SH-SY5Y (cell line): ENCODE results near the gene L2HGDH.

Experiments used
- GATA2 ChIP-seq: IDR thresholded peaks from 2 replicates; pipeline ENCODE4 v1.6.1; 2011; ENCODE audit warnings: mild to moderate bottlenecking, low read depth, low read length
- GATA3 ChIP-seq: IDR thresholded peaks from 2 replicates; pipeline ENCODE4 v1.6.1; 2011; ENCODE audit warnings: low read depth, mild to moderate bottlenecking, low read length, moderate library complexity

L2HGDH gene

DNA sequence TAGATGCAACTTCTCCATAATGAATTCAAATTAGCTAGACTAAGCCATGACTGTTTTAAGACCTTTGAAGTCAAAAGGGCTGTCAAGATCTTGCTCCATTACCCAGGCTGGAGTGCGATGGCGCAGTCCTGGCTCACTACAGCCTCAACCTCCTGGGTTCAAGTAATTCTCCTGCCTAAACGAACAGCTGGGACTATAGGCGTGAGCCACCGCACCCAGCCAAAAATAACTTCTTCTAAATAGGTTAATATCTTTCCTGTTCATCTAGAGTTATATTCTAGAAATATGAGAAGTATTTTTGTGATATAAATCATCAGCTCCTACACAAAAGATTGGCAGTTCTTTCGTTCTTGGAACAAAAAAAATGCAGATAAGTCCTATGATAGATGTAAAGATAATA lies 41.1 kb downstream of the L2HGDH start:
- TF ChIP-seq GATA2 (no peak), GATA3 (no peak)

- TF ChIP-seq GATA2 (no peak), GATA3 (no peak)
These were observed 47.0 kb downstream of the L2HGDH start for GRCh38 chr14:50265029-50265428.

GRCh38 chr14:50263321-50263720 lies 48.7 kb downstream of the L2HGDH start:
- TF ChIP-seq GATA3 (no peak), GATA2 (no peak)

- TF ChIP-seq GATA2: no peak
- no peak for TF ChIP-seq GATA3
These were observed 49.2 kb downstream of the L2HGDH start for GRCh38 chr14:50262865-50263264.

DNA sequence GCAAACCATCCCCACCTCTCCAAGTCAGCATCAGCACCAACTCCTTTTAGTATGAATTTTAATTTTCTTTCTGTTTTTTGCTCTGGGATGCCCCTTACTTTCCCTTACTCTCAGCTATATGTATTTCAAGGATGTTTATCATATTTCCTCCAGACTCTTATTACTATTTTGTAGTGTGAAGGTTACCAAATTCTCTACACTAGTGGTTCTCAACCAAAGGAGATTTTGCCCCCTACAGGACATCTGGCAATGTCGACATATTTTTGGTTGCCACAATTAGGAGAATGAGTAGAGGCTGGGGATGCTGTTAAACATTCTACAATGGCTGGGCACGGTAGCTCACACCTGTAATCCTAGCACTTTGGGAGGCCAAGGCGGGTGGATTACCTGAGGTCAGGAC lies 51.5 kb downstream of the L2HGDH start:
- TF ChIP-seq GATA2: no peak
- TF ChIP-seq GATA3: no peak

DNA sequence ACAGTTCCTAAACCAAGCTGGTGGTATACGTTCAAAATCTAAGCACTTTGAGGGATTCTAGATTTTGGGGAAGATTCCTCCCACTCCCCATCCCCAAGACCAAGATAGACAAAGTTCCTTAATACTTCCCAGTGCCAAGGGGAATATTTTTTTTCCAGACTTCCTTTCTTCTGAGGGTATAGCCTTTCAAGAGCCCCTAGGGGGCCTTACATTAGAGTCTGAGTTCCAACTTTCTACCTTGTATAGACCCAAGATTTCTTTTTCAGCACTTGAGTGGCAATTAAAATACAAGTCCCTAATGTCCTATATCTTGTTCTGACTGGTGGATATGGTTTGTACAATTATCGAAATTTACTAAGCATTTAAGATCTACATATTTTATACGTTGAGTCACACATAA lies 52.0 kb downstream of the L2HGDH start:
- TF ChIP-seq GATA2 (no peak), GATA3 (no peak)

GRCh38 chr14:50257732-50258131 lies 54.3 kb downstream of the L2HGDH start:
- TF ChIP-seq GATA3: no peak
- no peak for TF ChIP-seq GATA2

GRCh38 chr14:50254248-50254647 lies 57.8 kb downstream of the L2HGDH start:
- TF ChIP-seq GATA3: no peak
- TF ChIP-seq GATA2: no peak

DNA sequence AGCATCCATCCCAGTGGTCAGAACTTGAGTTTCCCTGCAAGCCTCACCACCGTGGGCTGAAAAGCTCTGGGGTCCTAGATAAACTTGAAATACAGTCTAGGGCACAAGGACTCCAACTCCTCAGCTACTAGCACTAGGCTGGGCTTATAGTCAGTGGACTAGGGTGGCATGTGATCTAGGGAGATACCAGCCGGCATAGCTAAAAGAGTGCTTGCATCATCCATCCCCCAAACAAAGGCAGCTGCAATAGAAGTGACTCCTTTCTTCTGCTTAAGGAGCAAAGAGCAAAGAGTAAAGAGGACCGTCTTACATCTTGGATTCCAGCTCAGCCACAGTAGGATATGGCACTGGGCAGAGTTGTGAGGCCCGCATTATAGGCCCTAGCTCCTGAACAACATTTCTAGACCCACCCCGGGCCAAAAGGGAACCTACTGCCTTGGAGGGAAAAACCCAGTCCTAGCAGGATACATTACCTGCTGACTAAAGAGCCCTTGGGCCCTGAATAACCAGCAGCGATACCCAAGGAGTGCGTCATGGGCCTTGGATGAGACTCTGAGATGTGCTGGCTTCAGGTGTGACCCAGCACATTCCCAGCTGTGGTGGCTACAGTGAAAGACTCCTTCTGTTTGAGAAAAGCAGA lies 62.8 kb downstream of the L2HGDH start:
- TF ChIP-seq GATA3: no peak
- no peak for TF ChIP-seq GATA2

GRCh38 chr14:50247245-50247644 lies 64.8 kb downstream of the L2HGDH start:
- TF ChIP-seq GATA2 (no peak), GATA3 (no peak)

GRCh38 chr14:50242566-50243310 lies 69.3 kb downstream of the L2HGDH start:
- TF ChIP-seq GATA2 (no peak), GATA3 (no peak)

- TF ChIP-seq GATA2 (no peak), GATA3 (no peak)
These were observed 69.9 kb downstream of the L2HGDH start for GRCh38 chr14:50242096-50242495.

DNA sequence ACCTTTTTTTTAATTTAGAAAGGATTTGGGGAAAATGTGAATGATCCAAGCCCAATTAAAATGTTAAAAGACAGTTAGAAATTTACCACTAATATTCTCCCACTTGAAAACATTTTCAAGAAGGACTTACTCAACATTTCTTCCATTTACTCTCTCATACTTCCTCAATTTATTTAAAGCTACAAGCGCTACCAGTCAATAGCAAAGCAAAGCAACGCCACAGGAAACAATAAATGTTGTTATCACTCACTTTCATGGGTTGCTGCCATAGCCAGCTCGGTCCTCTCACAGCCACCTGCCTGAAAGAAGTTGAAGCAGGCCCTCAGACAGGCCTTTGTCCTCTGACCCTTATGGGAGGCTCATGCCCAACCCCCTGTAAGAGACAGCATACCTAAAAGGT lies 74.6 kb downstream of the L2HGDH start:
- TF ChIP-seq GATA3: no peak
- TF ChIP-seq GATA2: no peak

GRCh38 chr14:50233951-50234250 lies 78.1 kb downstream of the L2HGDH start:
- TF ChIP-seq GATA3: no peak
- no peak for TF ChIP-seq GATA2

DNA sequence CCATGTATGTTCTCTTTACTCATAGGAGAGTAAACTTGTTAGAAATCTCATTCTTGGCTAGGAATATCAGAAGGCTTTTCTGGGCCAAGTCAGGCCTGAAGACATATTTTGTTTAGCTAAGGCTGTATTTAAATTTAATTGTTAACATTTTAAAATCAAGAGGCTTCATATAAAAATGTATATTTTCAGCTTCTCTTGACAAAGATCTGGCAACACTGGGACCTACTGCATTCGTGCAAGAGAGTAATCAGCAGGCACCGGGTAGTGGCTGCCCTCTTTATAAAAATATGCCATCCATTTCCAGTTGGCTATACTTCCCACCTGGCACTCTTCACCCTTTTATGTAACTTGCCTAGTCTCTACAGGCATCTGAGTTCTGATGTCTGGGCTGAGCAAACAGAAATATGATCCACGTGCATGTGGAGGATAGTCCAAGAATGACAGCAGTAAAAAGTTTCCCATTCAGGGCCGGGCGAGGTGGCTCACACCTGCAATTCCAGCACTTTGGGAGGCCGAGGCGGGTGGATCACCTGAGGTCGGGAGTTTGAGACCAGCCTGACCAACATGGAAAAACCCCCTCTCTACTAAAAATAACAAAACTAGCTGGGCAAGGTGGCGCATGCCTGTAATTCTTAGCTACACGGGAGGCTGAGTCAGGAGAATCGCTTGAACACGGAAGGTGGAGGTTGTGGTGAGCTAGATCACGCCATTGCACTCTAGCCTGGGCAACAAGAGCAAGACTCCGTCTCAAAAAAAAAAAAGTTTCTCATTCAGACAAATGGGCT lies 78.7 kb downstream of the L2HGDH start:
- TF ChIP-seq GATA3 (no peak), GATA2 (no peak)

- no peak for TF ChIP-seq GATA3
- TF ChIP-seq GATA2: no peak
These were observed 79.8 kb downstream of the L2HGDH start for GRCh38 chr14:50232276-50232642.
